Activated naive CD8-positive, alpha-beta T cell treated with anti-CD3 and anti-CD28 coated beads for 36 hours (primary cell): Measurements from ENCODE around the gene VWA1. TPM values are rescaled to one million over a fixed set of nuclear protein-coding genes. Genes with fewer than 3 reads are reported as not detected.
"Not testable (repeated sequence)": the region's sequence is repeated elsewhere in the genome, so short reads cannot be mapped to it uniquely, and the experiment has no call there.

Experiments
- DNase-seq: peaks from one replicate; pipeline ENCODE4 v3.0.0; 2021
- H3K27ac Mint-ChIP-seq: one replicate; pipeline ENCODE4 v1.8.0; 2022; ENCODE audit warnings: mild to moderate bottlenecking, moderate library complexity, mixed read lengths
- H3K27me3 Mint-ChIP-seq: one replicate; pipeline ENCODE4 v1.8.0; 2022; ENCODE audit warnings: mild to moderate bottlenecking, mixed read lengths
- H3K36me3 Mint-ChIP-seq: one replicate; pipeline ENCODE4 v1.8.0; 2021; ENCODE audit warnings: mild to moderate bottlenecking, mixed read lengths
- H3K4me1 Mint-ChIP-seq: one replicate; pipeline ENCODE4 v1.8.0; 2021; ENCODE audit warnings: mixed read lengths
- H3K4me3 Mint-ChIP-seq: one replicate; pipeline ENCODE4 v1.8.0; 2022; ENCODE audit warnings: mild to moderate bottlenecking, moderate library complexity, mixed read lengths
- H3K9me3 Mint-ChIP-seq: one replicate; pipeline ENCODE4 v1.8.0; 2022; ENCODE audit warnings: mixed read lengths
- total RNA-seq, 2 experiments: library from RNA; stranded (reverse); gene quantifications; one replicate each; pipeline ENCODE4 v1.2.3, GENCODE V29; 2021

Gene VWA1
- total RNA-seq, 2 experiments from 2014 or later = 0.25 to 0.44 TPM

DNA sequence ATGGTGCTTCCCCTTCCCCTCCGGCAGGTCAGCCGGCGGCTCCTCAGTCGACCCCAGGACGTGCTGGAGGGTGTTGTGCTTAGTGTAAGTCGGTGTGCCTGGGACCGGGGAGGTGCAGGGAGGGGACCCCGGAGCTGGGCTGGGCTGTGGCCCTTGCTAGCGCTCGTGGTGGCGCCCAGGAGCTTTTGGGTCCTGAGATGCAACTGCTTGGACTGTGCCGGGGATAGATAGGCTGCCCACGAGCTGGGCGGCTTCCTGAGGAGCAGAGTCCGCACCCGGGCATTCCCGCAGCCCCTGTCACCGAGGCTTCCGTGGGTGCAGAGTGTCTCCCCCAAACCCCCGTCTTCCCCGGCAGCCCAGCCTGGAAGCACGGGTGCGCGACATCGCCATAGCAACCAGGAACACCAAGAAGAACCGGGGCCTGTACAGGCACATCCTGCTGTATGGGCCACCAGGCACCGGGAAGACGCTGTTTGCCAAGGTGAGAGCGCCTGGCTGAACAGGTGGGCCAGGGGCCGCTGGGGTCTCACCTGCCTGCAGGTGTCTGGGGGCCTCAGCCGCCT is 50.3 kb downstream of the VWA1 start:
- H3K4me3 Mint-ChIP-seq = not testable (repeated sequence)

GRCh38 chr1:1487701-1488100 is 52.2 kb downstream of the VWA1 start:
- Mint-ChIP-seq H3K27ac (no peak overlapping the region), H3K4me3 (no peak overlapping the region), H3K9me3 (peaks cover 2% of the 10 kb centered on the region), H3K4me1 (no peaks in the 10 kb centered on the region), H3K36me3 (peaks cover 47% of the 10 kb centered on the region), H3K27me3 (no peaks in the 10 kb centered on the region)
- DNase-seq = no peak

More for the DNA sequence above, 50.3 kb downstream of the VWA1 start:
- H3K4me1 Mint-ChIP-seq, DNase-seq, H3K27me3 Mint-ChIP-seq, H3K9me3 Mint-ChIP-seq, H3K27ac Mint-ChIP-seq: not testable (repeated sequence)
- peaks cover 34% of the 10 kb centered on the region for H3K36me3 Mint-ChIP-seq

DNA sequence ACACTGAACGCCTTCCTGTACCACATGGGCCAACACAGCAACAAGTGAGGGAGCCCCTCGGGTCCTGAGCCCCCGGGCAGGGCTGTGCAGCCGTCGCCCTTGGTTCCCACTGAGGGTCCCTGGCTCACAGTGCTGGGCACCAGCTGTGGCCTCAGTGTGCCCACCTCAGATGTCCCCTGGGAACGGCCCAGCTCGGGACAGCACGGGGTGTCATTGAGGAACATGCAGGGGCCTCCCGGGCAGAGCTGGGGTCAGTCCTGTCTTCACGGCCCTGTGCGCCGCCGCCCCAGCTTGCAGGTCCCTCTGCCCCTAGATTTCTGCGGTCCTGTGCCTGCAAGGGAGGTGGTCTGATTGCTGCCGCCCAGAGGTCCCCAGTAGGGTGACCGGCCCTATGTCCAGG is 53.7 kb downstream of the VWA1 start:
- no peak for DNase-seq
- peaks cover 59% of the 10 kb centered on the region for H3K36me3 Mint-ChIP-seq
- H3K4me1 Mint-ChIP-seq = no peaks in the 10 kb centered on the region
- H3K4me3 Mint-ChIP-seq = no peak overlapping the region
- H3K27ac Mint-ChIP-seq = no peak overlapping the region
- no peaks in the 10 kb centered on the region for H3K27me3 Mint-ChIP-seq
- peaks cover 5% of the 10 kb centered on the region for H3K9me3 Mint-ChIP-seq

GRCh38 chr1:1489861-1490260 is 54.4 kb downstream of the VWA1 start:
- no peak overlapping the region for H3K4me3 Mint-ChIP-seq
- peaks cover 59% of the 10 kb centered on the region for H3K36me3 Mint-ChIP-seq
- H3K27ac Mint-ChIP-seq = no peak overlapping the region
- H3K4me1 Mint-ChIP-seq = no peaks in the 10 kb centered on the region
- DNase-seq = no peak
- H3K9me3 Mint-ChIP-seq = peaks cover 5% of the 10 kb centered on the region
- no peaks in the 10 kb centered on the region for H3K27me3 Mint-ChIP-seq

DNA sequence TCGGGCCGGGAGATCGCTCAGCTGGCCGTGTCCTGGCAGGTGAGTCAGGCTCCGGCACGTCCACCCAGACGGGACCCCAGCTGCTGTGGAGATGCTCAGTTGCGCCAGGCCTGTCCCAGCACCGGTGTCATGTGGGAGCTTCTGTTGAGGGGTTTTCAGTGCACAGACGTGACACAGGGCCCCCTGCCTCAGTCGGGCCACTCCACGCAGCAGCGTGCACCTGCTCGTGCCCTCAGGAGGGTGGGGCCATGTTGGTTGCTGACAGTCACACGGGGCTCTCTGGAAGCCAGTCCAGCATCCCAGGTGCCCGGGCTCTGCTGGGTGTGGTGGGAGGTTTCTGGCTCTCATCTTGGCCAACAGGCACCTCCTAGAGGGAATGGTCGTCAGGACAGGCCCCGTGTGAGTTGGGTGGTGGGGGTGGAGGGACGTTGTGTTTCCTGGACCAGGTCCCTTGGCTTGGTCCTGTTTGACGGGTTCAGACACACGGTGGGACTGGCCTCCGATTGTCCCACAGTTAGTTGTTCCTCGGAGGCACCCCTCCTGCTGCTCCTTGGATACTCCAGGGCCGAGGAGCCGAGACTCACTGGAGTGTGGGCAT is 55.2 kb downstream of the VWA1 start:
- H3K4me1 Mint-ChIP-seq = no peaks in the 10 kb centered on the region
- H3K27me3 Mint-ChIP-seq = no peaks in the 10 kb centered on the region
- H3K27ac Mint-ChIP-seq = no peak overlapping the region
- H3K36me3 Mint-ChIP-seq = peaks cover 59% of the 10 kb centered on the region
- H3K4me3 Mint-ChIP-seq = no peak overlapping the region
- DNase-seq = no peak
- peaks cover 5% of the 10 kb centered on the region for H3K9me3 Mint-ChIP-seq

- H3K9me3 Mint-ChIP-seq = peaks cover 5% of the 10 kb centered on the region
- DNase-seq = no peak
- no peak overlapping the region for H3K27ac Mint-ChIP-seq
- H3K27me3 Mint-ChIP-seq = no peaks in the 10 kb centered on the region
- H3K4me3 Mint-ChIP-seq = no peak overlapping the region
- H3K4me1 Mint-ChIP-seq = no peaks in the 10 kb centered on the region
- peaks cover 59% of the 10 kb centered on the region for H3K36me3 Mint-ChIP-seq
These were observed 56.1 kb downstream of the VWA1 start for GRCh38 chr1:1491601-1492000.

Other genes with a start within 250 kb of the VWA1 start
- 10 to 100 TPM; 52.5 to 53.3 TPM for gene TNFRSF18, start 229.1 kb upstream of the VWA1 start, total RNA-seq
- 100 to 1,000 TPM; 110 to 111 TPM for gene TNFRSF4, start 221.5 kb upstream of the VWA1 start, total RNA-seq
- 10 to 100 TPM; 85.9 to 95.9 TPM for gene SDF4, start 203.7 kb upstream of the VWA1 start, total RNA-seq
- gene B3GALT6, start 203.5 kb upstream of the VWA1 start, total RNA-seq = 10 to 100 TPM; 17.5 to 18.9 TPM
- 1 to 10 TPM; 2.4 to 3.8 TPM for gene C1QTNF12, start 189.0 kb upstream of the VWA1 start, total RNA-seq
- 10 to 100 TPM; 69.9 to 70.6 TPM for gene UBE2J2, start 161.8 kb upstream of the VWA1 start, total RNA-seq
- 1 to 10 TPM; 4.9 to 6.9 TPM for gene SCNN1D, start 155.3 kb upstream of the VWA1 start, total RNA-seq
- 10 to 100 TPM; 26.6 to 28.4 TPM for gene ACAP3, start 127.8 kb upstream of the VWA1 start, total RNA-seq
- gene PUSL1, start 127.1 kb upstream of the VWA1 start, total RNA-seq = 10 to 100 TPM; 29.6 to 30.0 TPM
- 100 to 1,000 TPM; 111 to 113 TPM for gene INTS11, start 111.0 kb upstream of the VWA1 start, total RNA-seq
- 10 to 100 TPM; 12.2 to 13.7 TPM for gene CPTP, start 110.9 kb upstream of the VWA1 start, total RNA-seq
- under 1 TPM; 0.06 to 0.20 TPM for gene TAS1R3, start 104.4 kb upstream of the VWA1 start, total RNA-seq
- 10 to 100 TPM; 26.8 to 29.0 TPM for gene DVL1, start 86.3 kb upstream of the VWA1 start, total RNA-seq
- gene MXRA8, start 77.1 kb upstream of the VWA1 start, total RNA-seq = under 1 TPM; 0.50 to 0.97 TPM
- 100 to 1,000 TPM; 143 to 144 TPM for gene AURKAIP1, start 60.5 kb upstream of the VWA1 start, total RNA-seq
- 10 to 100 TPM; 91.6 to 92.2 TPM for gene CCNL2, start 36.4 kb upstream of the VWA1 start, total RNA-seq
- gene MRPL20, start 28.4 kb upstream of the VWA1 start, total RNA-seq = 100 to 1,000 TPM; 181 to 182 TPM
- gene ANKRD65, start 14.4 kb upstream of the VWA1 start, total RNA-seq = not detected
- 1 to 10 TPM; 1.3 to 1.5 TPM for gene ATAD3C, start 14.0 kb downstream of the VWA1 start, total RNA-seq
- 10 to 100 TPM; 75.7 to 77.4 TPM for gene ATAD3B, start 36.1 kb downstream of the VWA1 start, total RNA-seq
- 10 to 100 TPM; 87.9 to 89.2 TPM for gene ATAD3A, start 76.5 kb downstream of the VWA1 start, total RNA-seq
- gene TMEM240, start 104.9 kb downstream of the VWA1 start, total RNA-seq = under 1 TPM in 1 of 2 experiments, not detected in 1; 0.88 TPM
- 100 to 1,000 TPM; 124 to 131 TPM for gene SSU72, start 139.2 kb downstream of the VWA1 start, total RNA-seq
- 1 to 10 TPM; 2.9 to 3.3 TPM for gene FNDC10, start 164.4 kb downstream of the VWA1 start, total RNA-seq
- 10 to 100 TPM; 33.1 to 38.7 TPM for gene MIB2, start 179.8 kb downstream of the VWA1 start, total RNA-seq
- 1 to 10 TPM; 1.4 to 2.3 TPM for gene MMP23B, start 196.5 kb downstream of the VWA1 start, total RNA-seq
- 10 to 100 TPM; 42.2 to 43.3 TPM for gene CDK11B, start 223.3 kb downstream of the VWA1 start, total RNA-seq